ENCODE data around the gene NR2F1-AS1.
A peak's percentile ranks its signal among the peaks of the same experiment; 100 is the strongest.

Gene NR2F1-AS1

DNA sequence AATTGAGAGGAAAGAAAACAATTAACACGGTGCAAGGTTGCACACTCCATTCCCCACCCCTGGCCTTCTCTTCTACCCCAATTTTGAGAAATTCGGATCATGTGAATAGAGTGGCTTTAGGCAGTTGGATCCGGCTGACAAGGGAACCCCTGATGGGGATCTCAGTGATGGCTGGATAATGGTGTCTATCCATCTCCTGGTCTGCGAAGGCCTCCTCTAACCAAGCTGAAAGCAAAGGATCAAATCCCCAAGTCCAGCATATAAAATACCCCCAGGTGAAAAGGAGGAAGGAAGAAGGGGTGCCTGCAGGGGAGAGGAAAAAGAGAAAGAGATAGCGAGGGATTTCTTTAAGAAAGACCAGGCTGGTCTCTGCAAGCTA lies 18.0 kb upstream of the NR2F1-AS1 start:
- intact Hi-C loops (cut with micrococcal nuclease) = no loop called here
- Mint-ChIP-seq H3K4me3 (no peak overlapping the region), H3K36me3 (ENCODE audit: low read depth) (no peaks in the 10 kb centered on the region), H3K9me3 (no peaks in the 10 kb centered on the region), H3K27ac (no peak overlapping the region), H3K4me1 (ENCODE audit: low read depth) (peaks cover 21% of the 10 kb centered on the region), H3K27me3 (peaks cover 45% of the 10 kb centered on the region)

DNA sequence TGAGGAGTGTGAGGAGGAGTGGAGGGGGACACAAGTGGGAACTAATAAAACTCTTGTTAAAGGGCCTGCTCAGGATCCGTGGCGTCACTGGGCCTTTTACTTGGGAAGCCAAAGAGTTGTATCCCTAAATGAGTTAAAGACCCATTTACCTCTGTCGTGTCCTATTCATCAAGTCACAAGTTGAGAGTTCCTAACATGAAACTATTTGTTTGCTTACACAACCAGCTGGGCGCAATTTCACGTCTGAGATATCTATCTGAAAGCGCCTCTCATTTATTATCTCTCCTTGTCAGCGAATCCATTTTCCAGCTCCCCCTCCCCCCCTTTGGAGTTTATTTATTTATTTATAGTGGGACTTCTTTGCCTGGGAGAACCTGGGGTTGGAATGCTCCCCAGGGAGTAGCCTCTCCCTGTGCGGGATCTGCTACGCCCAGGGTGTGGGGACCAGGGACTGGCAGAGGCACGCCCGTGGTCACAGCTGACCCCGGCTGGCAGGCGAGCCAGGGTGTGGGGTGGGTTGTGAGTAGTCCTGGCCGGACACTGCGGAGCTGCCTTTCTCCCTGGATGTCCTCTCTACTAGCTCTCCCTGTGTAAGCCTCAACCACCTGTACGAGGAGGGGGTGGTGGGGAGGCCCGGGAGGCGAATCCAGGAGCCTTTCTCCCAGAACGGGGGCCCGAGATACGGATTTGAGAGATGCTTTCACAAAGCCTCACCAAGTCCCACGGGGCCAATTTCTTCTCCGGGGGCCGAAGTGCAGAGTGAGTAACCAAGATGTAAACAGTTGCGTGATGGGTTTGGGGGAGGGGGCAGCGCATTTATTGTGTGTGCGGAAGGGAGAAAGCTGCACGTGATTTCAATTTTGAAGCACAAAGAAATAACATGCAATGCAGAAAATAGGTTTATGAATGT lies 17.3 kb upstream of the NR2F1-AS1 start:
- Mint-ChIP-seq H3K27ac (no peak overlapping the region), H3K4me3 (no peak overlapping the region), H3K27me3 (peaks cover 45% of the 10 kb centered on the region), H3K9me3 (no peaks in the 10 kb centered on the region), H3K4me1 (ENCODE audit: low read depth) (peaks cover 21% of the 10 kb centered on the region), H3K36me3 (ENCODE audit: low read depth) (no peaks in the 10 kb centered on the region)
- intact Hi-C loops (cut with micrococcal nuclease) = no loop called here

DNA sequence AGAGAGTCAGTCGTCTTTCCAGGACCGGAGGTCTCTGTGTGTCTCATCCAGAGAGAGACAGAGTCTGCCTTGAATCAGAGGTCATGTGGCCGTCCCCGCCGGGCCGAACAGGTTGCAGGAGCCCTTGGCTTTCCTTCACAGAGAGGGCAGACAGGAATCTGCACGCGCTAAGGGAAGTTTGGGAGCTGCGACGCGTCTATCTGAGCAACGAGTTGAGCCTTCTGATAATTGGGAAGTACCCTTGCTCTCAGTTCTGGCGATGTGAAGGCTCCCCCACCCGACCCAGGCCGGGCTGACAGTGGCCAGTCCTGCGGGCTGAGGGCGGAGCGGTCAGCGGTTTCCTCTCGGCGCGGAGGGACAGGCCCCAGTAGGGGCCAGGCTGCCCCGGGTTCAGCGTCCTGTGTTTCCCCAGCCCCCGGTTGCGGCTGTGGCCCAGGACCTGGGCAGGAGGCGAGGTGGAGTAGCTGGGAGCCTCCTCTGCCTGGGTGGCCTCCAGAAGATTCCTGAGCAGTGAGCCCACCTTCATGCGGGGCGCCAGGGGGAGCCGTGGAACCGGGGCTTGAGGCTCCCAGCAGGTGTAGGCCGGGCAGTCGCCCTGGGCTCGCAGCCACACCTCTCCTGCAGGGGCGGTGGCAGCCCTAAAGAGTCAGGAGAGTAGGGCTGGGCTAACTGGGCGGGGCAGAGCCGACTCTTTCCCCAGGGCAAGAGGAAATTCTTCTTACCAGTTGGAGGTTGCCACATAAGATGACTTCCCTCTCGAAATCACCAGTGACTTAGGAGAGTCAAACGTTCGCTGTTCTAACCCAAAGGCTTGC lies 15.9 kb upstream of the NR2F1-AS1 start:
- Mint-ChIP-seq H3K27me3 (peaks cover 56% of the 10 kb centered on the region), H3K9me3 (no peaks in the 10 kb centered on the region), H3K27ac (no peak overlapping the region), H3K4me3 (peak overlapping the region; percentile 35), H3K36me3 (ENCODE audit: low read depth) (no peaks in the 10 kb centered on the region), H3K4me1 (ENCODE audit: low read depth) (peaks cover 21% of the 10 kb centered on the region)
- intact Hi-C loops (cut with micrococcal nuclease) = no loop called here

DNA sequence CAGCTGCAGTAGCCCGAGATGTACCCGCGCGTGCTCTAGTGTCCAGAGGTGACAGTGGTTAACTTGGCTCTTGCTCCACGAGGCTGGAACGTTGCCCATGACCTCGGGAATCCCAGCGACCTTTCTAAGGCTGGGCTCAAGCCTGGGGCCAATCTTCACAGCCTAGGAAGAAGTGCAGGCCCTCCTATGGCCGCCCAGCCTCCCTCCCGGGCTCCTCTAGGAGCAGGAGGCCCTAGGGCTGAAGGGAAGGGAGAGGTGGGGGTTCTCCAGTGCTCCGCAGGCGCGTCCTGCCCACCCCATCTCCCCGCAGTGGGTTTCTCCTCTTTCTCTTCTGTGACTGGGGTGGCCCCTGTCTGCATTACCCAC lies 15.3 kb upstream of the NR2F1-AS1 start:
- Mint-ChIP-seq H3K9me3 (no peaks in the 10 kb centered on the region), H3K36me3 (ENCODE audit: low read depth) (no peaks in the 10 kb centered on the region), H3K27me3 (peaks cover 61% of the 10 kb centered on the region), H3K27ac (no peak overlapping the region), H3K4me3 (no peak overlapping the region), H3K4me1 (ENCODE audit: low read depth) (peaks cover 21% of the 10 kb centered on the region)
- intact Hi-C loops (cut with micrococcal nuclease) = no loop called here

DNA sequence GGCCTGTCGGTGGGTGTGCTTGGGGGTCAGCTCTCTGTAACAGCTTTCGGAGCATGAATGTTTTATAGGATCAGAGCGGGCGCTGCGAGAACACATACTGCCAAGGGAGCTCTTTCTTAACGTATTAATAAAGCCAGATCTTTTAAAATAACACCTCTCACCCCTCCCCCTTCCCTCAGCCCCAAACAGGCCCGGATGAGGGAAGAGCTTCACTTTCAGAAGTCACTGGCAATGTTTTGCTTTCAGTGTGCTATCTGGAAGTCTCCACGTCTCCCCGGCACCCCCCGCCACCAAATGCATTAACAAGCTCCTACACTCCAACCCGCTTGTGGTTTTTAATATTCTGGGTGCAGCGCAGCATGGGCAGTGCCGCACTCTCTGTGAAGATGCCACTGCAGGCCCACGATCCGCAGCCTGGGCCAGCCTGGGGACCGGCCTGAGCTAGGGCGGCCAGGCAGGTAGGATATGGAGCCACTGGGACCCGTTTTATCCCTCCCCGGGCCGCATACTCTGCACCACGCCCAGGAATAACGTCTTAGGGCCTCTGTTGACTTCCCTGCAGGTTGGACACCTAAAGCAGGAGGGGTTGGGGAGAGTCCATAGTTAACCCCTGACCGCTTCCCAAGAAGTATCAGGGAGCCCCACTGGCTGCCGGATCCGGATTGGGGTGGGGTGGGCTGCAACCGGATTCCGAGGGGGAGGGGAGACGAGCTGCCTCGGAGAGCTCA lies 14.6 kb upstream of the NR2F1-AS1 start:
- intact Hi-C loops (cut with micrococcal nuclease) = no loop called here
- Mint-ChIP-seq H3K27me3 (peaks cover 67% of the 10 kb centered on the region), H3K4me1 (ENCODE audit: low read depth) (peaks cover 21% of the 10 kb centered on the region), H3K9me3 (no peaks in the 10 kb centered on the region), H3K36me3 (ENCODE audit: low read depth) (no peaks in the 10 kb centered on the region), H3K4me3 (no peak overlapping the region), H3K27ac (no peak overlapping the region)

DNA sequence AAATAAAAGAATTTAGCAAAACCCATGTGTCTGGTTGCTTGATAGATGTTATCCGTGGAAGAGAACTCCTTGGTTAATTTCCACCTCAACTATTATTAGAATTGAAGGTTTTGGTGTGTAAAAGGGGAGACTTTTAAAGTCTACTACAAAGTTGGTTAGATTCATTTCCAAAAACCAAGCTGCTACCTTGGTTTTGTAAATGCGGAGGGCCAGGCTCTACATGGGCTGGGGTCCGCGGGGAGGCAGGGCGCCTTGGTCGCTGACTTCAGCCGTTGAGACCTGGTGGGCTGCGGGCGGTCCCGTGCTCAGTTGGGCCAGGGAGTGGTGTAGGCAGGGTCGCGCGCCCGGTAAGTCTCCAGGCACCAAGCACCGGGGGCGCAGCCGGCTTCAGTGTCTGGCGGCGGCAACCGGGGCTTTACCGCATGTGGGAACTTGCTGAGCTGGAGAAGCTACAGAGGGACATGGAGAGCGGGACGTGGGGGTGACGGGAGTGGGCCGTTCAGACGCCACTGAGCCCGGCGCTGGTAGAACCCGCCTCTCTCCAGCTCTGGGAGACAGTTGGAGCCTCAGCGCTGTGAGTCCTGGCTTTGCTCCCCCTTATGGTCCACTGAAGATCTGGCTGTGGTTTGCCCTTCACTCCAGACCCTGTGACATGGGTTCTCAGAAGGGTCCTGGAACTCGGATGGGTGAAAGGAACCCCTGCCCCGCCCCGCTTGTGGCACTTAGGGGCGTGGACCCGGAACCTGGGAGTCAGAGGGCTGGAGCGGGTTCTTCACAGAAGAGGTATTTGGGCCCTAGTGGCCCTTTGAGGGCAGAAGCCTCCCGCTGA lies 13.8 kb upstream of the NR2F1-AS1 start:
- intact Hi-C loops (cut with micrococcal nuclease) = no loop called here
- no peak overlapping the region for H3K4me3 Mint-ChIP-seq

DNA sequence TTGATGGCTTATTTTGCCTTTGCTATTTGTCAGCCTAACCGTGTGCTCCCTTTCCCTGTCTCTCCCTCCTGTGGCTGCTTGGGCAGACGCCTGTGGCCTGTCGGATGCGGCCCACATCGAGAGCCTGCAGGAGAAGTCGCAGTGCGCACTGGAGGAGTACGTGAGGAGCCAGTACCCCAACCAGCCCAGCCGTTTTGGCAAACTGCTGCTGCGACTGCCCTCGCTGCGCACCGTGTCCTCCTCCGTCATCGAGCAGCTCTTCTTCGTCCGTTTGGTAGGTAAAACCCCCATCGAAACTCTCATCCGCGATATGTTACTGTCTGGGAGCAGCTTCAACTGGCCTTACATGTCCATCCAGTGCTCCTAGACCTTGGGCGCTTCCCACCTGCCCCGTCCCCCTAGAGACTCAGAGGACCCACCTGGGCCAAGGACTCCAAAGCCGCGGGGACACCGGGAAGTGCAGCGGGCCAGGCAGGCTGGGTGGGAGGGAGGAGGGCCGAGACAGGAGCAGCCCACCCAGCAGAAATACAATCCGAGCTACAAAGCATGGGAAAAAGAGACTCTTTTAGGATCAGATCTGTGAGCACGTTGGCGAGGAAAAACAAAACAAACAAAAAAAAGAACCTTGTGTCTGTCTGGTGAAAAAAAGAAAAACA lies 12.6 kb upstream of the NR2F1-AS1 start:
- intact Hi-C loops (cut with micrococcal nuclease) = no loop called here
- Mint-ChIP-seq H3K36me3 (ENCODE audit: low read depth) (no peaks in the 10 kb centered on the region), H3K4me1 (ENCODE audit: low read depth) (peaks cover 21% of the 10 kb centered on the region), H3K9me3 (no peaks in the 10 kb centered on the region), H3K4me3 (no peak overlapping the region), H3K27ac (no peak overlapping the region), H3K27me3 (peaks cover 86% of the 10 kb centered on the region)

More for the DNA sequence above, 13.8 kb upstream of the NR2F1-AS1 start:
- Mint-ChIP-seq H3K9me3 (no peaks in the 10 kb centered on the region), H3K27me3 (peaks cover 75% of the 10 kb centered on the region), H3K4me1 (ENCODE audit: low read depth) (peaks cover 21% of the 10 kb centered on the region), H3K36me3 (ENCODE audit: low read depth) (no peaks in the 10 kb centered on the region), H3K27ac (no peak overlapping the region)

DNA sequence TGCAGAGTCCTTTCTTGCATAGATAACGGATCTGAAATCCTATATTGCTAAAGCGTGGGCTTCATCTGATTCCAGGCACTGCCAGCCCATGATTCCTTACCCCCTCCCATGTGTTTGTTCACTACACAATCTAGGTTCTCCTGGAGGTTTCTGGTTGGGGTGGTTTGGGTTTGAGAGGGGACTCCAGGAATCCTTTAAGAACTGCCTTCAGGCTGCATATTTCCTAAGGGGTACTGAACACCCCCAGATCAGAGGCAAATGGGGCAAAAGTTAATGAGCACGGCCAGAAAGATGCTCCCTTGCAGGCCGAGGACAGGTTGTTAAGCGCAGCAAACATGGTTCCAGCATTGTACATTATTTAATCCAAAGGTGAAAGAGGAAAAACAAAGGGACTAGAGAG lies 11.9 kb upstream of the NR2F1-AS1 start:
- Mint-ChIP-seq H3K4me3 (no peak overlapping the region), H3K4me1 (ENCODE audit: low read depth) (peaks cover 24% of the 10 kb centered on the region), H3K36me3 (ENCODE audit: low read depth) (no peaks in the 10 kb centered on the region), H3K9me3 (no peaks in the 10 kb centered on the region), H3K27me3 (peaks cover 91% of the 10 kb centered on the region), H3K27ac (no peak overlapping the region)
- intact Hi-C loops (cut with micrococcal nuclease) = no loop called here

DNA sequence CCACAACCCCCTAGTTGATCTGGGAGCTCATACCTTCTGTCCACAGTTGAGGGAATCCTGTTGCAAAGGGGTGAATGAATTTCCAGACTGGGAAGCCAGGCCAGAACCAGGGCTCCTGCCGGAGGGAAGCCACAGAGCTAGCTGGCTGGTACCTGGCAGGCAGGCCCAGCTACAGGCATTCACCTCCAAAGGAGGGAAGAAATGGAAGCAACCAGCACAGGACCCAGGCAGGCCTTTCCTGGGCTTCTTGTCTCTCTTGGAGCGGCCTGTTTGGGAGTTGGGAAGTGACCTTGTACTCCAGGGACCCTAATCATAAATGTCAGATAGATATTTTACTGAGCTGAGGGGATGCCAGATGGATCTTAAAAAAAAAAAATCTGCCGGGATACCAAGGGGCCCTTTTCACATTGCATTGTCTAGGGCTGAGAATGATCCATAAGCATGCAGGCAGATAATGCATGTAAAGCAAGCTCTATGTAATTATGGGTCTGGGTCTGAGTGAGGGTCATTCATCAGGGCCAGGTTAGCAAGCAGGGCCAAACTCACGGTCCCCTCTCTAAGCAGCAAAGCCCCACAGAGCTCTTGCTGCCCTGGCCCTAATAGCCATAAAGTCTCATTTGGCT lies 10.4 kb upstream of the NR2F1-AS1 start:
- Mint-ChIP-seq H3K36me3 (ENCODE audit: low read depth) (no peaks in the 10 kb centered on the region), H3K9me3 (no peaks in the 10 kb centered on the region), H3K27ac (no peak overlapping the region), H3K27me3 (peaks cover 87% of the 10 kb centered on the region), H3K4me1 (ENCODE audit: low read depth) (peaks cover 23% of the 10 kb centered on the region), H3K4me3 (no peak overlapping the region)
- intact Hi-C loops (cut with micrococcal nuclease) = no loop called here

DNA sequence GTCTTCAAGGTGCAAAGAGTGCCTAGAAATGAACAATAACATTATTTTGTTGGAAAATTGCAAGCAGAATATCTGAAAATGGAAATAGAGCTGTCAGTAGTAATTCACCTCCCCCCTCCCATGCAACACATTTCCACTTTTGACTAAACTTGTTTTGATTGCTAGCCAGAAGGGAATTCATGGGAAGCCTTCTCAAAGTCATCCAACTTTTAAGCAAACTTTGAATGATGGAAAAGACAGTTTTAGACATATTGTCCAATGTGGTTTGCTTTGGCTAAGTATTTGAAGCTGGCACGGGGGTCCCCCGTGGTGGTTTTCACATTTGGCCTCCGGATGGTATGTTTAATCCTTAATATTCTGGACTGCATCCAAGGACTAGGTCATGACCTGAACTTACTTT lies 9.5 kb upstream of the NR2F1-AS1 start:
- H3K4me3 Mint-ChIP-seq = no peak overlapping the region

DNA sequence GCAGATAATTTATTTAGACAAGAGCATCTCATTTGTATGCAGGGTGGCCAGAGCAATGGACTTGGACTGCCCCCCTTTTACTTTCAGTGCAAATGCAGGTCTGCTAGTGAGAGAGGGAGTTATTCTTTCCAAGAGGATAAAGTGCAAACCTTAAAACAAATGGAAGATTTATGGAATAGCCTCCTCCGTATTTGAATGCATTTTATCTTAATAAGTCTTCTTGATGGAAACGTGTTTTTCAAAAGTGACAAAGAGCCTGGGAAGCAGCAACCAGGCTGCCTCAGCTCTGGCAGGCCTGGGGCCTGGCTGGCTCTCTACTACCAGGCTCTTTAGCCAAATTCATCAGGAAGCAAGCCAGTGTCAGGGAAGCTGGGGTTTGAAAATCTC lies 8.8 kb upstream of the NR2F1-AS1 start:
- no peak overlapping the region for H3K27ac Mint-ChIP-seq
- peaks cover 16% of the 10 kb centered on the region for H3K4me1 Mint-ChIP-seq (ENCODE audit: low read depth)
- H3K9me3 Mint-ChIP-seq = no peaks in the 10 kb centered on the region
- intact Hi-C loops (cut with micrococcal nuclease) = no loop called here
- H3K27me3 Mint-ChIP-seq = peaks cover 83% of the 10 kb centered on the region
- no peak overlapping the region for H3K4me3 Mint-ChIP-seq
- no peaks in the 10 kb centered on the region for H3K36me3 Mint-ChIP-seq (ENCODE audit: low read depth)

More for the DNA sequence above, 9.5 kb upstream of the NR2F1-AS1 start:
- intact Hi-C loops (cut with micrococcal nuclease) = no loop called here
- Mint-ChIP-seq H3K27ac (no peak overlapping the region), H3K27me3 (peaks cover 86% of the 10 kb centered on the region), H3K36me3 (ENCODE audit: low read depth) (no peaks in the 10 kb centered on the region), H3K9me3 (no peaks in the 10 kb centered on the region), H3K4me1 (ENCODE audit: low read depth) (peaks cover 19% of the 10 kb centered on the region)

DNA sequence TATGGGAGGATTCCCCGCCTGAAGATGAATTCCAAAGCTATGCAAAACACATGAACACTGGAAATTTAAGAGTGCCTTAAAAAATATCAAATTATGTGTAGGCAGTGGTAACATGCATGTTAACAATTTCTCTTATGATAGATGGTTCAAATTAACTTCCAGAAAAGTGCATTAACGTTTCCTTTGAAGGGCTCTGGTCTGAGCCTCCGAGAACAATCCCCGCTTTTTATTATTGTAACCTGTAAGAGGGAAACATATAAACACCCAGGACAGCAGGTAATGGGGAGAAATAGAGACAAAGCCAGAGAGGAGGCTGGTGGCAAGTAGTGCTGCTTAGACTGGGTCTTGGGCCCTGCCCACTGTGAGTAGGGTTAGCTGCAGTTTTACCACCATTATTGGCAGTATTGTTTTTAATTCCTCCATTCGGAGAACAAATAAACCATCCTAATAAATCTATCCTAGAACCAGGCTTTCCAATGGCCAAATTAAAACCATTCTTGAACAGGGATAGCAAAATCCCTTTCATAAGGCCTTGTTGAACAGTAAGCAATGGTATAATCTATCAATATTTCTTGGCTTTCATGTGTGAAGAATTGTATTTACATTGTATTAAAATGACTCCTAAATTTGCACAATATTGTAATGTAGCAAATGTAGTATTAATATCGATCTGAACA lies 8.3 kb upstream of the NR2F1-AS1 start:
- no peak overlapping the region for H3K27ac Mint-ChIP-seq
- peaks cover 79% of the 10 kb centered on the region for H3K27me3 Mint-ChIP-seq
- intact Hi-C loops (cut with micrococcal nuclease) = no loop called here

More for the DNA sequence above, 8.3 kb upstream of the NR2F1-AS1 start:
- Mint-ChIP-seq H3K36me3 (ENCODE audit: low read depth) (no peaks in the 10 kb centered on the region), H3K4me3 (no peak overlapping the region), H3K9me3 (no peaks in the 10 kb centered on the region), H3K4me1 (ENCODE audit: low read depth) (peaks cover 16% of the 10 kb centered on the region)

All from dendritic cell treated with granulocyte-macrophage colony-stimulating factor and Interleukin-4, amounts not matched to agents 40 ng/mL and 50 ng/mL, for 4 days (primary cell).